GM19372 (cell line): Measurements from ENCODE around the gene ZNF512B.

Experiments used
- ATAC-seq: cut with Tn5 transposase; IDR thresholded peaks from one replicate; pipeline ENCODE4 v1.9.1; 2021; ENCODE audit warnings: mild to moderate bottlenecking, low read depth, moderate library complexity; ENCODE audit not compliant: unreplicated experiment

ZNF512B gene

GRCh38 chr20:63951398-63952209 lies 18.1 kb downstream of the ZNF512B start:
- ATAC-seq: no peak

GRCh38 chr20:63950701-63951397 lies 18.9 kb downstream of the ZNF512B start:
- ATAC-seq: no peak

GRCh38 chr20:63947638-63948456 lies 21.9 kb downstream of the ZNF512B start:
- ATAC-seq: no peak

GRCh38 chr20:63946986-63947637 lies 22.6 kb downstream of the ZNF512B start:
- no peak for ATAC-seq

GRCh38 chr20:63945921-63946920 lies 23.5 kb downstream of the ZNF512B start:
- ATAC-seq: no peak

- no peak for ATAC-seq
These were observed 24.6 kb downstream of the ZNF512B start for GRCh38 chr20:63945031-63945658.

GRCh38 chr20:63944078-63944941 lies 25.4 kb downstream of the ZNF512B start:
- no peak for ATAC-seq

- no peak for ATAC-seq
These were observed 26.0 kb downstream of the ZNF512B start for GRCh38 chr20:63943808-63944077.

- ATAC-seq: no peak
These were observed 26.5 kb downstream of the ZNF512B start for GRCh38 chr20:63942969-63943807.

GRCh38 chr20:63942250-63942951 lies 27.3 kb downstream of the ZNF512B start:
- ATAC-seq: no peak

GRCh38 chr20:63941282-63942081 lies 28.2 kb downstream of the ZNF512B start:
- no peak for ATAC-seq

- ATAC-seq: no peak
These were observed 29.1 kb downstream of the ZNF512B start for GRCh38 chr20:63940472-63941266.

- no peak for ATAC-seq
These were observed 29.7 kb downstream of the ZNF512B start for GRCh38 chr20:63940071-63940471.

- no peak for ATAC-seq
These were observed 30.4 kb downstream of the ZNF512B start for GRCh38 chr20:63939061-63939935.
